ENCODE results near the gene CST3.

The CST3 gene

DNA sequence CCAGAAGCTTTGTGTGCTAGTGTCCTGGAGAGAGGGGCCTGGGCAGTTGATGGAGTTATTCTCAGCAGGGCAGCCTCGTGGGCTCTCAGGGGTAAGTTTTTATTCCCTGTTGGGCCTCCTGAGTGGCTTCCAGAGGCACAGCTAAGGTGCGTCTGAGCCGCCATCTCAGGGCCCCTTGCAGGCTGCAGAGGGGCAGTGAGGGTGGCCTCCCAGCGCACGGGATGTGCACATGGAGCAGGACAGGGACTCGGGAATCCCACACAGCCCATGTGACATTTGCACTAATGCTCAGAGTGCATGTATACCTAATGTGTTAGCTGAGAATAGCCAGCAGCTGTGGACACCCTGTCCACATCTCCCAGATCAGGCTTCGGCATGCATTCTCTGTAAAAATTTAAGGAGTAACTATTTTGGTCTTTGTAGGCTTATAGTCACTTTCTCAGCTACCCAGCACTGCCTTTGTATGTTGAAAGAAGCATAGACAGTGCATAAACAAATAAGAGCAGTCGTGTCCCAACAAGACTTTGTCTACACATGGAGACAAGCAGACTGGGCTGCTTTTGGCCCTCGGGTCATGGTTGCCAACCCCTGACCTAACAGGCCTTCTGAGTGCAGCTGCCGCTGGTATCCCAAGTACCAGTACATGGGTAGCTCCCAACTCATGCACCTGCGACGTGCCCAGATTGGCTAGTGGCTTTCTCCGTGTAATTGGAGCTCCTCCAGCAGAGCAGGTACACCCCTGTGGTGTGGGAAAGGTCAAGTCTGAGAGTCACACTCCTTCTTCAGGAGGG lies 50.8 kb downstream of the CST3 start:
- in situ Hi-C loops (cut with HindIII; ENCODE audit: low pct_ligation_motif_present, low pct_unique_long_range_greater_than_20kb, low sequenced_read_pairs), result no loop called here
- no peak for DNase-seq

GRCh38 chr20:23585808-23586734 lies 51.7 kb downstream of the CST3 start:
- in situ Hi-C loops (cut with HindIII; ENCODE audit: low pct_ligation_motif_present, low pct_unique_long_range_greater_than_20kb, low sequenced_read_pairs), result no loop called here
- DNase-seq, result no peak

GRCh38 chr20:23585449-23585807 lies 52.3 kb downstream of the CST3 start:
- in situ Hi-C loops (cut with HindIII; ENCODE audit: low pct_ligation_motif_present, low pct_unique_long_range_greater_than_20kb, low sequenced_read_pairs), result no loop called here
- no peak for DNase-seq

GRCh38 chr20:23584434-23585199 lies 53.1 kb downstream of the CST3 start:
- no peak for DNase-seq
- in situ Hi-C loops (cut with HindIII; ENCODE audit: low pct_ligation_motif_present, low pct_unique_long_range_greater_than_20kb, low sequenced_read_pairs), result no loop called here

Measured in ACHN (cell line).